SK-N-SH treated with all-trans-retinoic acid at 6 μM for 48 hours (cell line): ENCODE data around the gene PLAGL2.

Experiments used
- ARNTL ChIP-seq: fragments of 450-650 bp; formaldehyde crosslinking; IDR thresholded peaks from 2 replicates; pipeline ENCODE4 v1.5.0; 2020; ENCODE audit warnings: low read depth, mild to moderate bottlenecking, moderate library complexity, borderline replicate concordance
- CSDC2 ChIP-seq: fragments of 250-450 bp; sonication (Bioruptor Pico); IDR thresholded peaks from 2 replicates; pipeline ENCODE4 v1.5.0; 2020; ENCODE audit warnings: mild to moderate bottlenecking, moderate library complexity
- ISL1 ChIP-seq: fragments of 250-450 bp; sonication (Bioruptor Pico); IDR thresholded peaks from 2 replicates; pipeline ENCODE4 v2.1.2; 2022; ENCODE audit warnings: mild to moderate bottlenecking, moderate library complexity
- PPARA ChIP-seq: fragments of 250-450 bp; sonication (Bioruptor Pico); IDR thresholded peaks from 2 replicates; pipeline ENCODE4 v1.5.0; 2020; ENCODE audit warnings: mild to moderate bottlenecking, borderline replicate concordance
- RARB ChIP-seq: fragments of 250-450 bp; sonication (Bioruptor Pico); IDR thresholded peaks from 2 replicates; pipeline ENCODE4 v1.8.0; 2021; ENCODE audit warnings: mild to moderate bottlenecking, moderate library complexity
- TCF4 ChIP-seq: fragments of 250-450 bp; sonication (Bioruptor Pico); IDR thresholded peaks from 2 replicates; pipeline ENCODE4 v1.8.0; 2021; ENCODE audit warnings: mild to moderate bottlenecking, moderate library complexity, borderline replicate concordance
- ZFP3 ChIP-seq: fragments of 250-450 bp; sonication (Bioruptor Pico); IDR thresholded peaks from 2 replicates; pipeline ENCODE4 v1.5.0; 2020; ENCODE audit warnings: mild to moderate bottlenecking, moderate library complexity
- ZFP30 ChIP-seq: fragments of 450-650 bp; formaldehyde crosslinking; IDR thresholded peaks from 2 replicates; pipeline ENCODE4 v1.5.0; 2022; ENCODE audit warnings: mild to moderate bottlenecking, moderate library complexity
- TF ChIP-seq, protein P1 (sequence below): fragments of 250-450 bp; sonication (Bioruptor Pico); IDR thresholded peaks from 2 replicates; pipeline ENCODE4 v1.8.0; 2020; ENCODE audit warnings: mild to moderate bottlenecking, moderate library complexity, borderline replicate concordance

DNA sequence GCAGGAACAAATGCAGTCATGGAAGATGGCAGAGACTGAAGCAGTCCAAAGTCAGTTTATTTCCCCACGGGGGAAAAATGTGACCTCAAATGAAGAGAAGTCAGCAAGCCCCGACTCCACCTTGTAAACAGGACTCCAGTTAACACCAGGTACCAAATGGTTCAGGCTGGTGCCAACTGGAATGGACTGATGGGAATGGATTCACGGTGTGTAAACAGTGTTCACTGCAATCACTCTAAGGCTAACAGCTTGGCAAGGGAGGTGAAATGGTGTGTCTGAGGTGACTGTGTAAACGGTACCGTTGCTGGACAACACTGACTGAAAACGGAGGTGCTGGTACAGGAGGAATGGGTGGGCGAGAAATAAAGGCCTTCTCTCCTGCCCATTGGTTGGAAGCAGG is 12.0 kb downstream of the PLAGL2 start:
- TF ChIP-seq RARB (no peak), ISL1 (CRISPR knock-in tag) (no peak), ZFP30 (CRISPR knock-in tag) (no peak), CSDC2 (no peak), ARNTL (CRISPR knock-in tag) (no peak), ZFP3 (no peak), TCF4 (CRISPR knock-in tag) (no peak), PPARA (no peak)
- TF ChIP-seq, protein P1, sequence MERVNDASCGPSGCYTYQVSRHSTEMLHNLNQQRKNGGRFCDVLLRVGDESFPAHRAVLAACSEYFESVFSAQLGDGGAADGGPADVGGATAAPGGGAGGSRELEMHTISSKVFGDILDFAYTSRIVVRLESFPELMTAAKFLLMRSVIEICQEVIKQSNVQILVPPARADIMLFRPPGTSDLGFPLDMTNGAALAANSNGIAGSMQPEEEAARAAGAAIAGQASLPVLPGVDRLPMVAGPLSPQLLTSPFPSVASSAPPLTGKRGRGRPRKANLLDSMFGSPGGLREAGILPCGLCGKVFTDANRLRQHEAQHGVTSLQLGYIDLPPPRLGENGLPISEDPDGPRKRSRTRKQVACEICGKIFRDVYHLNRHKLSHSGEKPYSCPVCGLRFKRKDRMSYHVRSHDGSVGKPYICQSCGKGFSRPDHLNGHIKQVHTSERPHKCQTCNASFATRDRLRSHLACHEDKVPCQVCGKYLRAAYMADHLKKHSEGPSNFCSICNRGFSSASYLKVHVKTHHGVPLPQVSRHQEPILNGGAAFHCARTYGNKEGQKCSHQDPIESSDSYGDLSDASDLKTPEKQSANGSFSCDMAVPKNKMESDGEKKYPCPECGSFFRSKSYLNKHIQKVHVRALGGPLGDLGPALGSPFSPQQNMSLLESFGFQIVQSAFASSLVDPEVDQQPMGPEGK (CRISPR knock-in tag): no peak
